Stimulated activated naive B cell treated with anti-CD40 and anti-IgM and Interleukin-4, amounts not matched to agents 10 μg/mL and 1 μg/mL and 100 μg/mL, for 72 hours (primary cell): Measurements from ENCODE around the gene SPHK1.
A peak's percentile ranks its signal among the peaks of the same experiment; 100 is the strongest.
"Not testable (repeated sequence)": the region's sequence is repeated elsewhere in the genome, so short reads cannot be mapped to it uniquely, and the experiment has no call there.

Source experiments
- ATAC-seq, 2 donors: fragments of 150-1000 bp; cut with Tn5 transposase; replicated peaks; 2 replicates each; pipeline ENCODE4 v1.10.0; 2021; ENCODE audit warnings: moderate library complexity in 1 of 2
- DNase-seq: peaks from one replicate; pipeline ENCODE4 v3.0.0; 2021
- H3K27ac Mint-ChIP-seq: one replicate; pipeline ENCODE4 v1.8.0; 2022; ENCODE audit warnings: mild to moderate bottlenecking, mixed read lengths
- H3K27me3 Mint-ChIP-seq, 2 donors: one replicate each; pipeline ENCODE4 v1.8.0; 2022; ENCODE audit warnings: mixed read lengths in 2 of 2
- H3K36me3 Mint-ChIP-seq, 2 donors: one replicate each; pipeline ENCODE4 v1.8.0; 2022; ENCODE audit warnings: mixed read lengths in 2 of 2, mild to moderate bottlenecking in 1 of 2
- H3K4me1 Mint-ChIP-seq, 2 donors: one replicate each; pipeline ENCODE4 v1.8.0; 2022; ENCODE audit warnings: mixed read lengths in 2 of 2, mild to moderate bottlenecking in 1 of 2
- H3K4me3 Mint-ChIP-seq, 2 donors: one replicate each; pipeline ENCODE4 v1.8.0; 2022; ENCODE audit warnings: mild to moderate bottlenecking in 2 of 2, mixed read lengths in 2 of 2, moderate library complexity in 1 of 2
- H3K9me3 Mint-ChIP-seq, 2 donors: one replicate each; pipeline ENCODE4 v1.8.0; 2022; ENCODE audit warnings: mixed read lengths in 2 of 2, mild to moderate bottlenecking in 1 of 2

The SPHK1 gene

DNA sequence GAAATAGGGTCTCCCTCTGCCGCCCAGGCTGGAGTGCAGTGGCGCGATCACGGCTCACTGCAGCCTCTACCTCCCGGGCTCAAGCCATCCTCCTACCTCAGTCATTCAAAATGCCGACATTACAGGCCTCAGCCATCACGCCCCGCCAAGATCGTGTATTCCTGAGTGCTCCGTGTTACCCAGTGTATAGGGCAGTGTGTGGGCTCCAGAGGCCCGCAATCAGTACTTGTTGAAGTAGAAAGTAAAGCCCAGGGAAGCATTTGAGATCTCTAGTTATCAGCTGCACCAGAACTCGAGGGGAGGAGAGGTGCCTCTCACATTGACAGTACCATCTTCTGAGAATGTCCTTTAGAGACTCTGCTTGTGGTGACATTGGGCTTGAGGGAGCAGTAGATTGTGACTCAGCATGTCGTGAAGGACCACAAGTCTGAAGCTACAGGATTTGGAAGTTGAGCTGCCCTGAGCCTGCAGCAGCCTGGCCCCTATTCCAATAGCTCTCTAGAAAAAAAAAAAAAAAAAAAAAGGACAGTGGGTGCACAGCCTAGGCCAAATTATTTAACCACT lies 29.6 kb upstream of the SPHK1 start:
- DNase-seq, result no peak
- no peaks in the 10 kb centered on the region for H3K9me3 Mint-ChIP-seq
- peak overlapping the region; percentile 89 to 95 for H3K4me3 Mint-ChIP-seq
- H3K4me1 Mint-ChIP-seq, result peaks cover 12 to 22% of the 10 kb centered on the region in 2 donors
- ATAC-seq, result no peak
- H3K36me3 Mint-ChIP-seq, result peaks cover 0 to 4% of the 10 kb centered on the region in 2 donors
- H3K27ac Mint-ChIP-seq, result no peak overlapping the region
- no peaks in the 10 kb centered on the region for H3K27me3 Mint-ChIP-seq

DNA sequence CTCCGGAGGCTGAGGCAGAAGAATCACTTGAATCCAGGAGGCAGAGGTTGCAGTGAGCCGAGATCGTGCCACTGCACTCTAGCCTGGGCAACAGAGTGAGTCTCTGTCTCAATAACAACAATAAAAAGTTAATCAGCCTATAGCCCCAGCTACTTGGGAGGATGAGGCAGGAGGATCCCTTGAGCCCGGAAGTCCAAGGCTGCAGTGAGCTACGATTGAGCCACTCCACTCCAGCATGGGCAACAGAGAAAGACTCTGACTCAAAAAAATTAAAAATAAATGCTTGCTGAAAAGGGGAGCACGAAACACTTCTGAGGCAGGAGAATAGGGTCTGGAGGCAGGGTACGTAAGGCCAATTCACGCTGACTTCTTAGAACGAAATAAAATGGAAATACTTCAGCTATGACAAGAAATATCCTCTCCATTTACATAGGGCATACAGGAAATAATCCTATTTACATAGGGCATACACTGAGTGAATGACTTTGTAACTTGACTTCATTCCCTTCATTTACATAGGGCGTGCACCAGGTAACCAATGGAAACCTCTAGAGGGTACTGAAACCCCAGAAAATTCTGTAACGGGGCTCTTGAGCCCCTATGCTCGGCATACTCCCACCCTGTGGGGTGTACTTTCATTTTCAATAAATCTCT lies 27.5 kb upstream of the SPHK1 start:
- Mint-ChIP-seq H3K27me3 (peaks cover 0 to under 1% of the 10 kb centered on the region in 2 donors), H3K4me3 (no peak overlapping the region), H3K4me1 (peaks cover 9 to 20% of the 10 kb centered on the region in 2 donors), H3K36me3 (no peaks in the 10 kb centered on the region), H3K27ac (no peak overlapping the region), H3K9me3 (no peaks in the 10 kb centered on the region)
- DNase-seq (no peak), ATAC-seq (no peak)

DNA sequence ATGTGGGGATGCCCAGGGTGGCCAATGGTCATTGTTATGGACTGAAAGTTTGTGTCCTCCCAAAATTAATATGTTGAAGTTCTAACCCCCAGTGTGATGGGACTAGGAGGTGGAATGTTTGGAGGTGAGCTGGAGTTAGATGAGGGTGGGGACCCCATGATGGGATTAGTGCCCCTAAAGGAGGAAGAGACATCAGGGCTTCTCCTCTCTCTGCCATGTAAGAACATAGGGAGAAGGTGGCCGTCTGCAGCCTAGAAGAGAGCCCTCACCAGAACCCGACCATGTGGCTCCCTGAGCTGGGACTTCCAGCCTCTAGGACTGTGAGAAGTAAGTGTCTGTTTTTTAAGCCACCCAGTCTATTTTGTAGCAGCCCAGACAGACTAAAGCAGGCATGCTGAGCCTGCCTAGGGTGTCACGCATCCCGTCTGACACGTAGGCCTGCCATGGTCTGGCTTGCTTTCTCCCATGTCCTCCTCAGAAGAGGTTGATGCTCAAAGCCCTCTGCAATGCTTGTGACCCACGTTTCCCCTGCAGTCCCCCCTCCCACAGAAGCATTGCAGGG lies 26.7 kb upstream of the SPHK1 start:
- DNase-seq, result no peak
- Mint-ChIP-seq H3K27ac (no peak overlapping the region), H3K36me3 (no peaks in the 10 kb centered on the region), H3K27me3 (peaks cover 0 to 6% of the 10 kb centered on the region in 2 donors), H3K4me1 (peaks cover 8 to 15% of the 10 kb centered on the region in 2 donors), H3K9me3 (no peaks in the 10 kb centered on the region), H3K4me3 (no peak overlapping the region)
- ATAC-seq, result no peak

- Mint-ChIP-seq H3K4me3 (no peak overlapping the region), H3K4me1 (peaks cover 4 to 6% of the 10 kb centered on the region in 2 donors), H3K36me3 (no peaks in the 10 kb centered on the region), H3K27me3 (peaks cover 0 to 6% of the 10 kb centered on the region in 2 donors), H3K9me3 (no peaks in the 10 kb centered on the region), H3K27ac (no peak overlapping the region)
- DNase-seq (no peak), ATAC-seq (no peak)
Measured at GRCh38 chr17:76359375-76359774, 25.0 kb upstream of the SPHK1 start.

DNA sequence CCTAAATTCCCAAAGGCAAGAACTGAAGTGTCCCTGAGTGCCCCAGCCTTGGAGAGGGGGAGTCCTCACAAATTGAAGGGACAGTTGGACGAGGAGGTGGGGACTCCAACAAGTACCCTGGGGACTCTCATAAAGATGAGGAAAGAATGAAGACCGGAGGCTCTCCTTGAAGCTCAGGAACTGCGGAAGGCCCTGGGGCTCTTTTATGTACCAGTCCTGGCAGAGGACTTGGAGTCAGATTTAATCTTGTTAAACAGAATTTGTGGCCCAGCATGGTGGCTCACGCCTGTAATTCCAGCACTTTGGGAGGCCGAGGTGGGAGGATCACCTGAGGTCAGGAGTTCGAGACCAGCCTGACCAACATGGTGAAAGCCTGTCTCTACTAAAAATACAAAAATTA lies 24.6 kb upstream of the SPHK1 start:
- H3K4me1 Mint-ChIP-seq, H3K9me3 Mint-ChIP-seq, DNase-seq, H3K27me3 Mint-ChIP-seq, ATAC-seq, H3K4me3 Mint-ChIP-seq, H3K36me3 Mint-ChIP-seq, H3K27ac Mint-ChIP-seq: not testable (repeated sequence)

- H3K9me3 Mint-ChIP-seq, result no peaks in the 10 kb centered on the region
- no peak for ATAC-seq
- peaks cover 0 to 16% of the 10 kb centered on the region in 2 donors for H3K27me3 Mint-ChIP-seq
- H3K4me1 Mint-ChIP-seq, result no peaks in the 10 kb centered on the region
- H3K4me3 Mint-ChIP-seq, result no peak overlapping the region
- H3K36me3 Mint-ChIP-seq, result no peaks in the 10 kb centered on the region
- H3K27ac Mint-ChIP-seq, result no peak overlapping the region
- no peak for DNase-seq
Measured at GRCh38 chr17:76360461-76360860, 23.9 kb upstream of the SPHK1 start.

GRCh38 chr17:76363107-76363842 lies 21.1 kb upstream of the SPHK1 start:
- Mint-ChIP-seq H3K27me3 (peaks cover 4 to 18% of the 10 kb centered on the region in 2 donors), H3K9me3 (no peaks in the 10 kb centered on the region), H3K4me1 (no peaks in the 10 kb centered on the region), H3K27ac (no peak overlapping the region), H3K4me3 (no peak overlapping the region), H3K36me3 (no peaks in the 10 kb centered on the region)
- DNase-seq (no peak), ATAC-seq (no peak)

DNA sequence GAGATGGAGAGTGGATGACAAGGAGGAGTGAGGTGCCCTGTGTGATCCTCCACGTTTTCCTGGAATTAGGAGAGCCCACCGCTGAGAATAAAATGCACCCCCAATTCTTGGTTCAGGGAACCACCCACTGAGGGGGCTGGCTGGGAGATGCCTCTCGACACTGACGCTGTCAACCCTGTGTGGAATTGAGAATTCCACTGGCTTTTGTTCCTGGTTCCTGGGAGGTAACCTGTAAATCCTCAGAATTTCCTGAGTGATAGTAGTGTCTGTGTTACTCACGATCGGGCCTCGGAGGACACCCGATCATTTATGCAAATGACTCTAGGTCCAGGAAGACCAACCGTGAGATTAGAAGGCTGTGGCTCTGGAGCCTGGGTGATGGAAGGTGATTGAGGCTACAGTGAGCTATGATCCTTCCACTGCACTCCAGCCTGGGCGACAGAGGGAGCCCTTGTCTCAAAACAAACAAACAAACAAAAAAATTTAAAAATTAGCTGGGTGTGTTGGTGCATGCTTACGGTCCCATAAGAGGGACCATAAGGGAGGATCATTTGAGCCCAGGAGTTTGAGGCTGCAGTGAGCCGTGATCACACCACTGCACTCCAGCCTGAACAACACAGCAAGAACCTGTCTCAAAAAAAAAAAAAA lies 19.0 kb upstream of the SPHK1 start:
- H3K4me1 Mint-ChIP-seq, result no peaks in the 10 kb centered on the region

GRCh38 chr17:76366247-76366646 lies 18.2 kb upstream of the SPHK1 start:
- Mint-ChIP-seq H3K27ac (no peak overlapping the region), H3K27me3 (peaks cover 4 to 18% of the 10 kb centered on the region in 2 donors), H3K9me3 (no peaks in the 10 kb centered on the region), H3K4me3 (no peak overlapping the region), H3K36me3 (no peaks in the 10 kb centered on the region), H3K4me1 (no peaks in the 10 kb centered on the region)
- DNase-seq, result no peak
- ATAC-seq, result no peak

More for the DNA sequence above, 19.0 kb upstream of the SPHK1 start:
- ATAC-seq (no peak), DNase-seq (no peak)
- Mint-ChIP-seq H3K36me3 (no peaks in the 10 kb centered on the region), H3K4me3 (no peak overlapping the region), H3K9me3 (no peaks in the 10 kb centered on the region), H3K27ac (no peak overlapping the region), H3K27me3 (peaks cover 4 to 18% of the 10 kb centered on the region in 2 donors)

DNA sequence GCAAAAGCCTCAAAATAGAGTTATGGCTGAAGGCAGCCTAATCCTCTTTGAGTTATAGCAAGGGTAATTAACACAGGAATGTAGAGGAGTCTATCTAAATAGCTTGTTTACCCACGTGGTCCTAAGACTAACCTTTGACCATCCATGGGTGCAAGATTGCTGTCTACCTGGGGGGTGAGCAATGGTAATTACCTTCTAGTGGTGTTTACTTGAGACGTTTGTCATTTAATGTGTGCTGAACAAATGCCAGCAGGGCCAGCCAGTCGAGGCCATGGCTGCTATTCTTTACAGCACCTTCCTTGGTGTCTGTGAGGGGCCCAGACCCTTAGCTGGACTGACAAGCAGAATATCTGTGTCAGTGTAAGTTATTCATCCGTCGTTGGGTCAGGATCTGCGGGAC lies 16.8 kb upstream of the SPHK1 start:
- DNase-seq (no peak), ATAC-seq (no peak)
- H3K9me3 Mint-ChIP-seq, result no peaks in the 10 kb centered on the region
- H3K27me3 Mint-ChIP-seq, result peaks cover 4 to 13% of the 10 kb centered on the region in 2 donors
- no peaks in the 10 kb centered on the region for H3K36me3 Mint-ChIP-seq
- H3K4me1 Mint-ChIP-seq, result peaks cover 4 to 8% of the 10 kb centered on the region in 2 donors
- H3K27ac Mint-ChIP-seq, result no peak overlapping the region
- H3K4me3 Mint-ChIP-seq, result no peak overlapping the region

GRCh38 chr17:76368545-76368944 lies 15.9 kb upstream of the SPHK1 start:
- ATAC-seq, result no peak
- no peak overlapping the region for H3K27ac Mint-ChIP-seq

DNA sequence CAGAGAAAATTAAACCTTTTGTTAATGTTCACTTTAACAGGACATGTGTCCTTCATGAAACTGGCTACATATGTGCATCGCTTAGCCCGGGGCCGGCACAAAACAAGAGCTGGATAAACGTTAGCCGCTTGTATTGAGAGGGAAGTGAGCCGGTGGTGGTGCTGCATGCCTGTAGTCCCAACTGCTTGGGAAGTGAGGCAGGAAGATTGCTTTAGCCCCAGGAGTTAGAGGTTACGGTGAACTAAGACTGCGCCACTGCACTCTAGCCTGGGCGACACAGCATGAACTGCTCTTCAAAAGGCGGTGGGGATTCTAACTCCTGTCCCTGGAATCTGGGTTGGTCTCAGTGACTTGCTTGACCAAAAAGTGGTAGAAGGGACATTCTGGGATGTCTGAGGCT lies 15.0 kb upstream of the SPHK1 start:
- H3K9me3 Mint-ChIP-seq, result no peaks in the 10 kb centered on the region
- H3K4me1 Mint-ChIP-seq, result peaks cover 4 to 8% of the 10 kb centered on the region in 2 donors
- no peak overlapping the region for H3K4me3 Mint-ChIP-seq
- no peak overlapping the region for H3K27ac Mint-ChIP-seq
- no peak for DNase-seq
- peaks cover 4 to 13% of the 10 kb centered on the region in 2 donors for H3K27me3 Mint-ChIP-seq
- no peak for ATAC-seq
- no peaks in the 10 kb centered on the region for H3K36me3 Mint-ChIP-seq

More at GRCh38 chr17:76368545-76368944, 15.9 kb upstream of the SPHK1 start:
- no peaks in the 10 kb centered on the region for H3K9me3 Mint-ChIP-seq
- H3K36me3 Mint-ChIP-seq, result no peaks in the 10 kb centered on the region
- peaks cover 4 to 8% of the 10 kb centered on the region in 2 donors for H3K4me1 Mint-ChIP-seq
- H3K27me3 Mint-ChIP-seq, result peaks cover 4 to 13% of the 10 kb centered on the region in 2 donors
- no peak overlapping the region for H3K4me3 Mint-ChIP-seq
- DNase-seq, result no peak

- Mint-ChIP-seq H3K27ac (no peak overlapping the region), H3K27me3 (peaks cover 4 to 9% of the 10 kb centered on the region in 2 donors), H3K9me3 (no peaks in the 10 kb centered on the region), H3K4me3 (no peak overlapping the region), H3K4me1 (peaks cover 4 to 8% of the 10 kb centered on the region in 2 donors), H3K36me3 (no peaks in the 10 kb centered on the region)
- ATAC-seq (no peak), DNase-seq (no peak)
Measured at GRCh38 chr17:76369804-76370203, 14.6 kb upstream of the SPHK1 start.

DNA sequence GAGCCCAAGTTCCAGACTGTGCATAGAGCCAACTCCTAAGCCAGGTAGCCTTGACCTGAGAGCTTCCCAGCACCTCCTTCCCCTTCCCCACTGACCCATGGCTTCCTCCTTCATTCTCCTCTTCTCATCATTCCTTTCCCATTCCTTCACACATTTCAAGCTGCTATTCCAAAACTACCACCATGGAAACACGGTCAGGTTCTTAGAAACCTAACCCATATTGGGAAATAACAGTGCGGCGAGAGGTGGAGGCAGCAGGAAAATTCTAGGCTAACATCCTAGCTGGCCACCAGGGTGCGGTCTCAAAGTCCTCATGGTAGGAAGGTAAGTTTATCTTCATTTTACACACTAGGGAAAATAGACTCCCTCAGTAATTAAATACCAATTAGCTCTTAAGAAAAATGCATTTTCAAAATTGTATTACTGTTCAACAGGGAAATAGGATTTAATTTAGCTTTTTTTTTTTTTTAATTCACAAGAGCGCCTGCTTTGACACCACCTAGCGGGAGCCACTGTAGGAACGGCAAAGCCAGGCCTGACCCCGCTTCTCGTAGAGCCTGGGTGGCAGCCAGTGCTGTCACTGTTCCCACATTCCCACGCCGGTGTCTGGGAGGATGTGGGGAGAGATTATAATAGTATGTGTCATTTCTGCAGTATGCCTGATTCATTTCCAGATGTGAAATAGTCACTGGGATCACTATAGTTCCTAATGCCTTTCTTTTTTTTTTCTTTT lies 14.0 kb upstream of the SPHK1 start:
- Mint-ChIP-seq H3K36me3 (no peaks in the 10 kb centered on the region), H3K4me3 (no peak overlapping the region), H3K27me3 (peaks cover 3 to 4% of the 10 kb centered on the region in 2 donors), H3K9me3 (no peaks in the 10 kb centered on the region), H3K27ac (no peak overlapping the region), H3K4me1 (peaks cover 4 to 8% of the 10 kb centered on the region in 2 donors)
- no peak for DNase-seq
- no peak for ATAC-seq
